GM12878 (cell line): Measurements from ENCODE around the gene MPST.

Experiments used
- CREB1 ChIP-seq: IDR thresholded peaks from 2 replicates; pipeline ENCODE4 v1.6.1; 2012; ENCODE audit warnings: low read depth, mild to moderate bottlenecking, inconsistent platforms
- CTCF ChIP-seq, 3 experiments: IDR thresholded peaks in 2 of 3; conservative IDR thresholded peaks in 1 of 3; 2 replicates each; pipeline ENCODE4 v1.5.1; 2011; ENCODE audit warnings: low read depth in 3 of 3, low read length in 3 of 3, mild to moderate bottlenecking in 3 of 3, control low read depth in 2 of 3, moderate library complexity in 2 of 3, inconsistent platforms in 1 of 3, mixed read lengths in 1 of 3; ENCODE audit not compliant: control insufficient read depth in 2 of 3, insufficient read depth in 1 of 3; ENCODE audit errors: extremely low read depth in 1 of 3
- HDAC6 ChIP-seq: fragments of 200-600 bp; sonication (generic); IDR thresholded peaks from one replicate; pipeline ENCODE4 v1.8.0; 2017; ENCODE audit warnings: antibody characterized with exemption; ENCODE audit not compliant: unreplicated experiment
- NFXL1 ChIP-seq: fragments of 450-650 bp; IDR thresholded peaks from 2 replicates; pipeline ENCODE4 v1.6.1; 2017; ENCODE audit warnings: antibody characterized with exemption, mild to moderate bottlenecking, borderline replicate concordance
- NR2F1 ChIP-seq: fragments of 450-650 bp; conservative IDR thresholded peaks from 2 replicates; pipeline ENCODE4 v1.6.1; 2017; ENCODE audit warnings: mild to moderate bottlenecking
- POLR2A ChIP-seq: IDR thresholded peaks from 2 replicates; pipeline ENCODE4 v1.6.1; 2011; ENCODE audit warnings: low read depth, mild to moderate bottlenecking, low read length
- SMARCA5 ChIP-seq: fragments of 450-650 bp; IDR thresholded peaks from 2 replicates; pipeline ENCODE4 v1.6.1; 2017; ENCODE audit warnings: mild to moderate bottlenecking
- USF2 ChIP-seq: IDR thresholded peaks from 2 replicates; pipeline ENCODE4 v1.6.1; 2011; ENCODE audit warnings: low read depth, low read length, improper control_type of control experiment, borderline replicate concordance

GRCh38 chr22:37022483-37023337 lies 3.2 kb downstream of the MPST start:
- TF ChIP-seq SMARCA5 (no peak), CTCF (IDR thresholded peaks at IDR 0.05 in 2 of 3, conservative IDR thresholded peaks at IDR 0.05 in 1 of 3; ENCODE audit: control insufficient read depth in 2 of 3, extremely low read depth in 1 of 3, insufficient read depth in 1 of 3, low read depth in 3 of 3, low read length in 3 of 3) (no peak), HDAC6 (no peak), POLR2A (no peak), NR2F1 (no peak), USF2 (no peak), NFXL1 (no peak), CREB1 (no peak)
